Neural crest cell (in vitro differentiated cells): ENCODE data around the gene RAD23A. TPM values are rescaled to one million over a fixed set of nuclear protein-coding genes. Genes with fewer than 3 reads are reported as not detected.

Source experiments
- DNase-seq: peaks from one replicate; pipeline ENCODE4 v3.0.0; 2021; ENCODE audit warnings: low read depth, mixed read lengths, low spot score
- H3K27ac Mint-ChIP-seq: one replicate; pipeline ENCODE4 v1.8.0; 2021; ENCODE audit warnings: mild to moderate bottlenecking, mixed read lengths; ENCODE audit not compliant: unreplicated experiment
- H3K27me3 Mint-ChIP-seq: 2 replicates; pipeline ENCODE4 v1.8.0; 2021; ENCODE audit warnings: low read depth, mild to moderate bottlenecking, mixed read lengths
- H3K36me3 Mint-ChIP-seq: 2 replicates; pipeline ENCODE4 v1.8.0; 2021; ENCODE audit warnings: low read depth, mild to moderate bottlenecking, mixed read lengths
- H3K4me1 Mint-ChIP-seq: 2 replicates; pipeline ENCODE4 v1.8.0; 2021; ENCODE audit warnings: mixed read lengths
- H3K4me3 Mint-ChIP-seq: one replicate; pipeline ENCODE4 v1.8.0; 2021; ENCODE audit warnings: mild to moderate bottlenecking, mixed read lengths
- H3K9me3 Mint-ChIP-seq: 2 replicates; pipeline ENCODE4 v1.8.0; 2021; ENCODE audit warnings: mixed read lengths
- CTCF ChIP-seq: fragments of 200-600 bp; sonication (generic); conservative IDR thresholded peaks from 2 replicates; pipeline ENCODE4 v1.5.0; 2021; ENCODE audit warnings: antibody characterized with exemption, mild to moderate bottlenecking
- total RNA-seq: library from RNA; stranded (reverse); gene quantifications from 2 replicates; pipeline ENCODE4 v1.2.1, GENCODE V29; 2021

The RAD23A gene
- total RNA-seq, 1 donor from 2014 or later: 82.8 TPM

DNA sequence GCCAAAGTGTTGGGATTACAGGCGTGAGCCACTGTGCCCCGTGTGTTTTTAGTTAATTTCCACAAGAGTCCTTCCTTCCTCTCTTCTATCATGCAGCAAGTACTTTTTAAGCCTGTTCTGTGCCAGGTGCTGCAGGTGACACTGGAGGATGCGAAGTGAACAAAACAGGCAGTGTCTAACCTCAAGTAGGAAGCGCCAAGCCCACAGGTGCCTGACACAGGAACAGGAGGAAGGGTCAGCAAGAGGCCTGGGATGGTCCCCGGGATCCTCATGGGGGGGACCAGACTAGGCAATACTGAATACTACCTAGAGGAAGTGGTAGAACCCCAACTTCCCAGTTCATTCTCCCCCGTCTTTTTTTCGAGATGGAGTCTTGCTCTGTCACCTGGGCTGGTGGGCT lies 9.1 kb upstream of the RAD23A start:
- H3K27ac Mint-ChIP-seq: no peak overlapping the region
- H3K4me1 Mint-ChIP-seq: peaks cover 53% of the 10 kb centered on the region
- TF ChIP-seq CTCF: no peak
- no peaks in the 10 kb centered on the region for H3K9me3 Mint-ChIP-seq
- peaks cover 29% of the 10 kb centered on the region for H3K36me3 Mint-ChIP-seq
- H3K4me3 Mint-ChIP-seq: peak overlapping the region; percentile 75
- H3K27me3 Mint-ChIP-seq: peaks cover 6% of the 10 kb centered on the region
- DNase-seq: no peak

DNA sequence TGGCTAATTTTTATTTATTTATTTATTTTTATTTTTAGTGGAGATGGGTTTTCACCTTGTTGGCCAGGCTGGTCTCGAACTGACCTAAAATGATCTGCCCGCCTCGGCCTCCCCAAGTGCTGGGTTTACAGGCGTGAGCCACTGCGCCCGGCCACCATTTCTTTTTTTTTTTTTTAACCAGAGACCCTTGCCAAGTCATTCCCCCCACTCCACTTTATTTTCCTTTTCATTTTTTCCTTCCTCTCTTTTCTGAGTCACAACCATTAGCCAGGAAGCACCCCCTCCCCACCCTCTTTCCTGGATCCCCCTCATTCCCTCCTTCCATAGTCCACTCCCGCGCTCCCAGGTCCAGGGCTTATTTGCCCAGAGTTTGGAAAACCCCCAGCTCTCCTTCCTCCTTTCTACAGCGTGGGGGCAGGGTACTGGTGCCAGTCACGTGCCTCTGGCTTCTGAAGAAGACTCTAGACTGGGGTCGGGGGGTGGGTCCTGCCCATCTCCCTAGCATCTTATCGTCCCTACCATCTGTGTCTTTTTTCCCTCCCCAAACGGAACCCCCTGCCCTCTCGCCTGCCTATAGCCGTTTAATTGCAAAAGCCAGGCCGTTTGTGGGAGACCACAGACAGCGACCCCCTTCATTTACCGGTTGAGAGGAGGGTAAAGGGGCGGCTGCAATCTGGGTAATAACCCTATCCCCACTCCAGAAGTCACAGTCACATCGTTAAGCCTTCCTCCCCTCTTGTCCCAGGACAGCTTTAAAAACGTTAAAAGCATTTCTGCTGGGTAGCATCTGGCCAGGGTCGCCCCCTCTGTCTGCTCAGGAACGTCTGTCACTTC lies 8.4 kb upstream of the RAD23A start:
- H3K36me3 Mint-ChIP-seq: peaks cover 29% of the 10 kb centered on the region
- peak overlapping the region; percentile 100 for H3K4me3 Mint-ChIP-seq
- H3K27ac Mint-ChIP-seq: peak overlapping the region; percentile 96
- H3K9me3 Mint-ChIP-seq: no peaks in the 10 kb centered on the region
- peaks cover 6% of the 10 kb centered on the region for H3K27me3 Mint-ChIP-seq
- TF ChIP-seq CTCF: no peak
- H3K4me1 Mint-ChIP-seq: peaks cover 52% of the 10 kb centered on the region
- DNase-seq: peak; percentile 32

DNA sequence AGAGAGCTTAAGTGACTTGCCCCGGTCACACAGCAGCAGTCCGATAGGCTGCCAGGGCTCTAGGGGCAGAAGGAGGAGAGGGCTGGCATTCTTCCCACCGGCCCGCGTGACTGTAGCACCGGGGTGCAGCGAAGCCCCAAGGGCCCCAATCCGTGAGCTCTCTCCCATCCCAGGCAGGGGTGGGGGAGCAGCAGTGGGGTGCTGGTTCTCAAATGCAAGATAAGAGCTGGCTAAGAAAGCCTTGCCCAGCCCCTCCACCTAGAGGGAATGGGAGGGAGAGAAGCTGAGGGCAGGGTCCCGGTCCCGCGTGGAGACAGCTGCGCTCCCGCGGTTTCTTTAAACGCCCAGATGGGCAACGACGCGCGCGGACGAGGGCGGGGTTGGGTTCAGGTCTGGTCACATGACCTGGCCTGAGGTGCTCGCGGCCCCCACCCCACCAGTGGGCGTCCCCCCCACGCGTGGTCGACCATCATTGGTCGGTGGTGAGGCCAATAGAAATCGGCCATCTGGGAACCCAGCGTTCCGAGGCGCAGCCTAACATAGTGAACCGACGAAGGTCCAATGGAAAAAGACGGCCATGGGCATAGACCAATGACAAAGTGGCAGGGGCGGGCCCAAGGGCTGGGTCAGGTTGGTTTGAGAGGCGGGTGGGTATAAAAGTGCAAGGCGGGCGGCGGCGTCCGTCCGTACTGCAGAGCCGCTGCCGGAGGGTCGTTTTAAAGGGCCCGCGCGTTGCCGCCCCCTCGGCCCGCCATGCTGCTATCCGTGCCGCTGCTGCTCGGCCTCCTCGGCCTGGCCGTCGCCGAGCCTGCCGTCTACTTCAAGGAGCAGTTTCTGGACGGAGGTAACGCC lies 7.5 kb upstream of the RAD23A start, which contains the start of gene CALR:
Gene CALR (plus strand): TSS at position 683 of the 852 bp plus-strand sequence. CDS start 71 bp downstream, at position 754.
- no peak for TF ChIP-seq CTCF

GRCh38 chr19:12938779-12939601 lies 6.7 kb upstream of the RAD23A start:
- Mint-ChIP-seq H3K4me3 (peak overlapping the region; percentile 100), H3K9me3 (no peaks in the 10 kb centered on the region), H3K4me1 (peaks cover 42% of the 10 kb centered on the region), H3K27me3 (peaks cover 11% of the 10 kb centered on the region), H3K27ac (peak overlapping the region; percentile 94), H3K36me3 (peaks cover 33% of the 10 kb centered on the region)
- peak; percentile 48 for TF ChIP-seq CTCF
- no peak for DNase-seq

More for the DNA sequence above, 7.5 kb upstream of the RAD23A start, which contains the start of gene CALR:
- DNase-seq: peak; percentile 99
- H3K27ac Mint-ChIP-seq: peak within 1 kb of the TSS; percentile 96
- H3K36me3 Mint-ChIP-seq: peaks cover 29% of the 10 kb centered on the region
- H3K4me3 Mint-ChIP-seq: peak within 1 kb of the TSS; percentile 100
- H3K9me3 Mint-ChIP-seq: no peaks in the 10 kb centered on the region
- H3K4me1 Mint-ChIP-seq: peaks cover 44% of the 10 kb centered on the region
- peaks cover 6% of the 10 kb centered on the region for H3K27me3 Mint-ChIP-seq

GRCh38 chr19:12939975-12940423 lies 5.7 kb upstream of the RAD23A start:
- Mint-ChIP-seq H3K9me3 (no peaks in the 10 kb centered on the region), H3K4me1 (peaks cover 46% of the 10 kb centered on the region), H3K27ac (no peak overlapping the region), H3K4me3 (peak overlapping the region; percentile 100), H3K36me3 (peaks cover 35% of the 10 kb centered on the region), H3K27me3 (peaks cover 13% of the 10 kb centered on the region)
- TF ChIP-seq CTCF: no peak
- DNase-seq: no peak
